Loucy (cell line): ENCODE data around the gene AHNAK2.

Source experiments
- H2AFZ ChIP-seq: fragments of 200-600 bp; sonication (generic); 2 replicates; pipeline ENCODE4 v1.6.0; 2016; ENCODE audit warnings: antibody characterized with exemption, mild to moderate bottlenecking, low read length, moderate library complexity
- H3F3A ChIP-seq: fragments of 200-600 bp; 2 replicates; pipeline ENCODE4 v1.6.0; 2016; ENCODE audit warnings: antibody characterized with exemption, low read depth, mild to moderate bottlenecking
- H3K27me3 ChIP-seq: fragments of 200-600 bp; sonication (generic); 2 replicates; pipeline ENCODE4 v1.6.1; 2014; ENCODE audit warnings: low read length, mild to moderate bottlenecking; ENCODE audit not compliant: insufficient read depth, poor library complexity, severe bottlenecking
- H3K36me3 ChIP-seq: fragments of 200-600 bp; sonication (generic); 2 replicates; pipeline ENCODE4 v1.6.1; 2016; ENCODE audit warnings: low read length; ENCODE audit not compliant: insufficient read depth
- H3K4me1 ChIP-seq: fragments of 200-600 bp; sonication (generic); 2 replicates; pipeline ENCODE4 v1.5.1; 2014; ENCODE audit warnings: low read length, mild to moderate bottlenecking; ENCODE audit not compliant: insufficient read depth, poor library complexity, severe bottlenecking
- H3K4me2 ChIP-seq: fragments of 200-600 bp; sonication (generic); 2 replicates; pipeline ENCODE4 v1.6.0; 2014; ENCODE audit warnings: antibody characterized with exemption, low read length, low read depth, mild to moderate bottlenecking; ENCODE audit not compliant: poor library complexity, severe bottlenecking
- H3K4me3 ChIP-seq: fragments of 200-600 bp; sonication (generic); 2 replicates; pipeline ENCODE4 v1.5.1; 2014; ENCODE audit warnings: low read length, mild to moderate bottlenecking, mixed read lengths; ENCODE audit not compliant: poor library complexity, severe bottlenecking
- H3K79me2 ChIP-seq: fragments of 200-600 bp; sonication (generic); 2 replicates; pipeline ENCODE4 v1.6.1; 2014; ENCODE audit warnings: low read length; ENCODE audit not compliant: insufficient read depth
- H3K9ac ChIP-seq: fragments of 200-600 bp; sonication (generic); 2 replicates; pipeline ENCODE4 v1.6.0; 2014; ENCODE audit warnings: mild to moderate bottlenecking, low read depth, low read length, moderate library complexity; ENCODE audit not compliant: poor library complexity, severe bottlenecking
- H3K9me2 ChIP-seq: fragments of 200-600 bp; sonication (generic); replicated peaks from 2 replicates; pipeline ENCODE4 v1.6.1; 2016; ENCODE audit warnings: low read depth, low read length, mixed read lengths
- H3K9me3 ChIP-seq: fragments of 200-600 bp; sonication (generic); 2 replicates; pipeline ENCODE4 v1.6.1; 2014; ENCODE audit warnings: mild to moderate bottlenecking, antibody characterized with exemption, low read length, low read depth; ENCODE audit not compliant: insufficient read depth
- H4K20me1 ChIP-seq: fragments of 200-600 bp; sonication (generic); 2 replicates; pipeline ENCODE4 v1.6.0; 2014; ENCODE audit warnings: antibody characterized with exemption, low read length, mild to moderate bottlenecking; ENCODE audit not compliant: insufficient read depth, poor library complexity, severe bottlenecking
- EZH2phosphoT487 ChIP-seq: fragments of 200-600 bp; IDR thresholded peaks from 2 replicates; pipeline ENCODE4 v1.6.1; 2018; ENCODE audit warnings: antibody characterized with exemption, mild to moderate bottlenecking, moderate library complexity, borderline replicate concordance
- TF ChIP-seq, protein P1 (sequence below): fragments of 200-600 bp; sonication (generic); conservative IDR thresholded peaks from 2 replicates; pipeline ENCODE4 v1.5.1; 2014; ENCODE audit warnings: mild to moderate bottlenecking, antibody characterized with exemption, low read length

AHNAK2 gene

DNA sequence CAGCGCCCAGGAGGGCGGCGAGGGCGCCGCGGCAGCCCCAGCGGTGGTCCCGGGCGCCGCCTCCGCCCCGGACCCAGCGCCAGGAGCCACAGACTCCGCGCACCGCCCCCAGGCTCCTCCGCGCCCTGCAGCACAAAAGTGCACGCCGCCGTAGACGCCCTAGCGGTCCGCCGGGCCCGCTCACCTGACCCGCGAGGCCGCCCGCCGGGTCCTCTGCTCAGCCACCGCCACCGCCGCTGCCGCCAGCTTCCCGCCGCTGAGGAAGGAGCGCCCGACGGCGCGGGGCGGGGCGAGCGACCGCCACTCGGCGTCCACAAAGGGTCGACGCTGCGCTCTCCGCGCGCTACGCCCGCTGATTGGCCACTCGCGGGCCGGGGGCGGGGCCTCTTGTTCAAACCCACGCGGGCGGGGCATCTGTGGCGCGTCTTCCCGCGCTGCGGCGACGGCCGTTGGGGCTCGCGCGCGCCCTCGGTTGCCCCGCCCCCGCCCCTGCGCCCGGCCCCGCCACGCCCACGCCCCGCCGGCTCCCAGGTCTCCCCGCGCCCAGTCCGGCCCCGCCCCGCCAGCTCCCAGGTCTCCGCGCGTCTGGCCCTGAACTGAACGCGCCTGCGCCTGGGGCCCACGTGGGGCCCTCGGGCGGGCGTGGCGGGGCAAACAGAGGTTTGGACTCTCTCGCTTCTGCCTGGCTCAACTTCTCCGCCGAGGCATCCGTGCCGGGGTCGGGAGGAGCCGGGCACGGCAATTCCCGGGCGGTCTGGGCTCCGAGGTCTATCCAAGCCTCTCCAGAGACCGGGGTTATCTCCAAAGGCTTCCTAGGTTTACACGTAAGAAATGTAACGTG lies 42.9 kb upstream of the AHNAK2 start, which contains the start of gene CDCA4:
Gene CDCA4 (minus strand): TSS at position 269 of the 841 bp plus-strand sequence. CDS start 9,154 bp downstream, outside the sequence.
- H3K27me3 ChIP-seq, result peaks cover 8% of the 10 kb centered on the region
- no peaks in the 10 kb centered on the region for H3F3A ChIP-seq
- H3K9me3 ChIP-seq, result no peaks in the 10 kb centered on the region
- H3K36me3 ChIP-seq, result 0 out of 2 replicates have a peak, but pooled peaks cover 5% of the 10 kb centered on the region
- H4K20me1 ChIP-seq, result peaks cover 42% of the 10 kb centered on the region
- peak within 1 kb of the TSS; percentile 73 for H2AFZ ChIP-seq
- H3K79me2 ChIP-seq, result peaks cover 65% of the 10 kb centered on the region
- no peaks in the 10 kb centered on the region for H3K9me2 ChIP-seq
- H3K4me2 ChIP-seq, result peak within 1 kb of the TSS; percentile 96
- no peak for TF ChIP-seq EZH2phosphoT487
- TF ChIP-seq, protein P1, sequence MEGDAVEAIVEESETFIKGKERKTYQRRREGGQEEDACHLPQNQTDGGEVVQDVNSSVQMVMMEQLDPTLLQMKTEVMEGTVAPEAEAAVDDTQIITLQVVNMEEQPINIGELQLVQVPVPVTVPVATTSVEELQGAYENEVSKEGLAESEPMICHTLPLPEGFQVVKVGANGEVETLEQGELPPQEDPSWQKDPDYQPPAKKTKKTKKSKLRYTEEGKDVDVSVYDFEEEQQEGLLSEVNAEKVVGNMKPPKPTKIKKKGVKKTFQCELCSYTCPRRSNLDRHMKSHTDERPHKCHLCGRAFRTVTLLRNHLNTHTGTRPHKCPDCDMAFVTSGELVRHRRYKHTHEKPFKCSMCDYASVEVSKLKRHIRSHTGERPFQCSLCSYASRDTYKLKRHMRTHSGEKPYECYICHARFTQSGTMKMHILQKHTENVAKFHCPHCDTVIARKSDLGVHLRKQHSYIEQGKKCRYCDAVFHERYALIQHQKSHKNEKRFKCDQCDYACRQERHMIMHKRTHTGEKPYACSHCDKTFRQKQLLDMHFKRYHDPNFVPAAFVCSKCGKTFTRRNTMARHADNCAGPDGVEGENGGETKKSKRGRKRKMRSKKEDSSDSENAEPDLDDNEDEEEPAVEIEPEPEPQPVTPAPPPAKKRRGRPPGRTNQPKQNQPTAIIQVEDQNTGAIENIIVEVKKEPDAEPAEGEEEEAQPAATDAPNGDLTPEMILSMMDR, result no peak
- H3K4me3 ChIP-seq, result peak within 1 kb of the TSS; percentile 100
- peaks cover 59% of the 10 kb centered on the region for H3K4me1 ChIP-seq
- H3K9ac ChIP-seq, result peak within 1 kb of the TSS; percentile 100

DNA sequence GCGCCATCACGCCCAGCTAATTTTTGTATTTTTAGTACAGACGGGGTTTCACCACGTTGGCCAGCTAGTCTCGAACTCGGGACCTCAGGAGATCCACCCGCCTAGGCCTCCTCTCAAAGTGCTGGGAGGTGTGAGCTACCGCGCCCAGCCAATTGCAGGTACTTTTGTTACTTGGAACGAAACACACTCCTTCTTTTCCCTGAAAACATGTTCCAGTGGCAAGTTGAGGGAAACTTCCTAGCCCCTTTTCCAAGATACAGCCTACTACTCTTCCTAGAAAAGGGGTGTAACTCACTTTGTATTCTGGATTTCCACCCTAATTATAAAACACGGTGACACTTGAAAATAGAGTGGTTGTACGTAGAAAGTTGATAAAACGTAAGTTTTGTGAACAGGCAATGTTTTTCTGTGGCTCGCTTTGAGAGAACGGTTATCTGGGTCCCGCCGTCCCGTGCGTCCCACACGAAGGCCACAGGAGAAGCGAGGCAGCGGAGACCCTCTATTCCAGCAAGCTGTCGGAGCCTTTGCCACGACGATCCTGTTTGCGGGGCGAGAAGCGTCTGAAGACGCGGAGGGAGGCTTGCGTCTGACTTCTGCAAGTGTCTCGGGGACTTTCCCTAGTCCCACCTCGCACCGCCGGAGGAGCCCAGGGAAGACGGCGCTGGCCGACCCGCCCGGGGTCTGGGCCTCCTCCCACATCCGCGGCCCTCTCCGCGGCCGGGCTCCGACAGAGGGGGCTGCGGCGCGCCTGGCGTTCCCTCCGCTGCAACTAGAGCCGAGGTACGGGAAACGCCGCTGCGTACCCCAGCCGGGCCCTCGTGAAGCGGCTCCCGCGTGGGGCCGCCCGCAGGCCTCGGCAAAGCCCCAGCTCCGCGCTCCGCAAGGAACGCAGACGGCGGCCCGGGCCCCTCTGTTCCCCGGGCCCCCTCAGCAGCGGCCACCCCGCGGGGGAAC lies 42.0 kb upstream of the AHNAK2 start:
- H3K9me3 ChIP-seq, result no peaks in the 10 kb centered on the region
- H3K9me2 ChIP-seq, result no peaks in the 10 kb centered on the region
- H3K4me1 ChIP-seq, result peaks cover 58% of the 10 kb centered on the region
- peaks cover 74% of the 10 kb centered on the region for H3K79me2 ChIP-seq
- H2AFZ ChIP-seq, result no peak overlapping the region
- peaks cover 51% of the 10 kb centered on the region for H4K20me1 ChIP-seq
- TF ChIP-seq, protein P1, result no peak; the same call in 1 of the 2 replicates
- no peak for TF ChIP-seq EZH2phosphoT487
- H3F3A ChIP-seq, result no peaks in the 10 kb centered on the region
- peak overlapping the region; percentile 100 for H3K4me3 ChIP-seq
- peak overlapping the region; percentile 92 for H3K4me2 ChIP-seq
- 0 out of 2 replicates have a peak, but pooled peaks cover 5% of the 10 kb centered on the region for H3K36me3 ChIP-seq
- peaks cover 8% of the 10 kb centered on the region for H3K27me3 ChIP-seq
- peak overlapping the region; percentile 100 for H3K9ac ChIP-seq

DNA sequence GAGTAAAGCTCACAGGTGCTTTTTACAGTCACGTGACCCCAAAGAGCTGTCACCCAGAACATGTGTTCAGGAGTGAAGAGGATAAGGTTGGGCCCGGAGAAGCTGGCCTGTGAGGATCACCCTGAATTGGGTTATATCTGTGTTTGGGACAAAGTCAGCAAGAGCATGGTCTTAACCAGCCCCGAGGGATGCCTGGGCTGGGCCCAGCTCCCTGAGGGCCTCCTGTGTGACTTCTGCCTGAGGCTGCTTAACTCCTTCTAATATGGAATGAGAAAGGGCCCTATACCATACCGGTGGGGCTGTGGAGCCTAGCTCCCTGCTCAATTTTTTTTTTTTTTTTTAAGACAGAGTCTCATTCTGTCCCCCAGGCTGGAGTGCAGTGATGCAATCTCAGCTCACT lies 40.2 kb upstream of the AHNAK2 start:
- Histone ChIP-seq H3K9me3 (no peaks in the 10 kb centered on the region), H3K4me2 (peak overlapping the region; percentile 92), H3K9ac (peak overlapping the region; percentile 100), H3K36me3 (0 out of 2 replicates have a peak, but pooled peaks cover 5% of the 10 kb centered on the region), H3K9me2 (no peaks in the 10 kb centered on the region), H3F3A (no peaks in the 10 kb centered on the region), H4K20me1 (peaks cover 68% of the 10 kb centered on the region), H3K27me3 (peaks cover 8% of the 10 kb centered on the region), H3K79me2 (peaks cover 92% of the 10 kb centered on the region), H3K4me3 (peak overlapping the region; percentile 100), H3K4me1 (peaks cover 63% of the 10 kb centered on the region), H2AFZ (no peak overlapping the region)
- no peak for TF ChIP-seq EZH2phosphoT487
- TF ChIP-seq, protein P1, result no peak
